K562 treated with DMSO at 1 percent for 4 hours (cell line): ENCODE results near the gene SERPINB1. TPM values are rescaled to one million over a fixed set of nuclear protein-coding genes. Genes with fewer than 3 reads are reported as not detected.

ENCODE experiments used
- total RNA-seq: library from RNA; unstranded; fragments of 300-600 nt; gene quantifications from 2 replicates; pipeline ENCODE4 v1.2.3, GENCODE V29; 2022; ENCODE audit not compliant: insufficient read depth

SERPINB1 gene
- total RNA-seq = 56.1 and 63.1 TPM in 2 replicates

DNA sequence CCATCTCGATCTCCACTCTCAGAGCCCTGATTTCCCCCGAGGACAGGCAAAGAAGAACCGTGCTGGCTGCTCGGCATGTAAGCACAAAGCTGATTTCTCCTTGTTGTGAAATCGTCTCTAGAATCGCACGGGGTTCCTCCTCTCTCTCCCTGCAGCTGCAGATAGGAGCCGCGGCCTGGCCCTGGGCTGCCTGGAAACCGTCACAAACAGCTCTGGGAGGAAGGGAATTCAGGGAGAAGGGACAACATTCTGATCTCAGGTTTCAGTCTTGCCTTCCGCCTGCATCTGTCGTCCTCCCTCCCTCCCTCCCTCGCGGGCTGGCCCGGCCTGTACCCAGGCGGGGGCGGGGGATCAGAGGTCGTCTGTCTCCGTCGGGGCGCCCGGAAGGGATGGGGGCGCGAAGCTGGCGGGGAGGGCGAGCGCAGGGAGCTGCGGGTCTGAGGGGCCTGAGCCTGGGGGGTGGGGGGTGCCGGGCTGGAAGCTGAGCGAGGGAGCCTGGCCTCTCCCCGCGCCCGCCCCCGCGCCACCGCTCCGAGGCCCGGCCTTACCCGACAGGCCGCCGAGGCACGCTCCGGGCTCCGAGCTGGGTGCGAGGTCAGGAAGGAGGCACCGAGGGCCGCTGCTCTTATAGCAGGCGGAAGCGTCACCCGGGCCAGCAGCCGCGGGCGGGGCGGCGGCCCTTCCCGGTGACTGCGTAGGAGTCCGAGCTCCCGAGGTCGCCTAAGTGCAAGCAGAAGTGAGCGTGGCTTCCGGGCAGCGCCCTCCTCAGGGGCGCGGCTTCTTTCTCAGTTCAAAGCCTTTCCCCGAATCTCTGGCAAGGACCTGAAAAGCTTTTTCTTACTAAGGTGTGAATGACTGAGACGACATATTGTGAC, at the start of gene SERPINB1:
Gene SERPINB1 (minus strand): TSS at position 600 of the 875 bp plus-strand sequence. CDS start 1,277 bp downstream, outside the sequence.

Other genes with a start within 250 kb of the SERPINB1 start
- gene MYLK4, start 90.9 kb downstream of the SERPINB1 start, total RNA-seq = 0.13 and 0.27 TPM in 2 replicates
- 54.6 and 56.1 TPM in 2 replicates for gene WRNIP1, start 76.5 kb downstream of the SERPINB1 start, total RNA-seq
- gene SERPINB9, start 61.4 kb upstream of the SERPINB1 start, total RNA-seq = 8.0 and 13.8 TPM in 2 replicates
- gene SERPINB6, start 129.7 kb upstream of the SERPINB1 start, total RNA-seq = 220 and 221 TPM in 2 replicates
- 288 and 325 TPM in 2 replicates for gene NQO2, start 158.0 kb upstream of the SERPINB1 start, total RNA-seq
- gene RIPK1, start 226.6 kb upstream of the SERPINB1 start, total RNA-seq = 27.7 and 31.5 TPM in 2 replicates